Measurements from ENCODE around the gene MAMDC2.

Gene MAMDC2

DNA sequence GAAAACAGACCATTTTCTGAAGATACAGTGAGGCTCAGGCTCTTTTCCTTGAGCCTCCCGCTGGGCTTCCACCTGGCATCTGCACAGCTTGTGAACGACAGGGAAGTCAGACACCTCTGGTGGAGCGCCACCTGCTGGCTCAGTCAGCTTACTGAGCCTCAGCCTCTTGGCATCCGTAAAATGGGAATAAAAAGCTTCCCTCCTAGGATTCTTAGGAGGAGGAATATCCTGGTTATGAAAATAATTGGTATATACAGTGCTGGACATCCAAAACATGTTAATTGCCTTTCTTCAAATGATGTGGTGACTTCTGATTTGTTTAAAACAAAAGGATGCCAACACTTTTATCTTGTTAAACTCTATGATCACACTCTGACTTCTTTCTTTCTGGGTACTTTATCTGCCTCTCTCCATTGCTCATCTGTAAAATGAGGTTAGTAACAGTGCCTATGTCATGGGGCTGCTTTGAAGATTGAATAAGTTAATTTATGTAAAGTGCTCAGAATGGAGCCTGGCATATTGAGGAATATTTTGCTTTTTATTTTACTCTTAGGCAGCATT, 67.5 kb downstream of the MAMDC2 start:
- POLR2A ChIA-PET (ENCODE audit: low non-redundant PET), result no interaction called here
- H3K27ac ChIP-seq, result no peak overlapping the region
- CTCF ChIA-PET, result interaction anchor here (0.6 to 5.3 kb wide), 25 partner anchors 9 to 685 kb away, joined by 3 to 81 read pairs (median 3); no protein-coding TSS in a partner anchor
- TF ChIP-seq, protein P1, sequence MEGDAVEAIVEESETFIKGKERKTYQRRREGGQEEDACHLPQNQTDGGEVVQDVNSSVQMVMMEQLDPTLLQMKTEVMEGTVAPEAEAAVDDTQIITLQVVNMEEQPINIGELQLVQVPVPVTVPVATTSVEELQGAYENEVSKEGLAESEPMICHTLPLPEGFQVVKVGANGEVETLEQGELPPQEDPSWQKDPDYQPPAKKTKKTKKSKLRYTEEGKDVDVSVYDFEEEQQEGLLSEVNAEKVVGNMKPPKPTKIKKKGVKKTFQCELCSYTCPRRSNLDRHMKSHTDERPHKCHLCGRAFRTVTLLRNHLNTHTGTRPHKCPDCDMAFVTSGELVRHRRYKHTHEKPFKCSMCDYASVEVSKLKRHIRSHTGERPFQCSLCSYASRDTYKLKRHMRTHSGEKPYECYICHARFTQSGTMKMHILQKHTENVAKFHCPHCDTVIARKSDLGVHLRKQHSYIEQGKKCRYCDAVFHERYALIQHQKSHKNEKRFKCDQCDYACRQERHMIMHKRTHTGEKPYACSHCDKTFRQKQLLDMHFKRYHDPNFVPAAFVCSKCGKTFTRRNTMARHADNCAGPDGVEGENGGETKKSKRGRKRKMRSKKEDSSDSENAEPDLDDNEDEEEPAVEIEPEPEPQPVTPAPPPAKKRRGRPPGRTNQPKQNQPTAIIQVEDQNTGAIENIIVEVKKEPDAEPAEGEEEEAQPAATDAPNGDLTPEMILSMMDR (conservative IDR thresholded peaks at IDR 0.05; ENCODE audit: low read depth), result peak; percentile 77
- DNase-seq (ENCODE audit: low spot score), result peak; percentile 62

GRCh38 chr9:70111641-70112236, 68.1 kb downstream of the MAMDC2 start:
- peak; percentile 64 for DNase-seq (ENCODE audit: low spot score)
- TF ChIP-seq, protein P1 (conservative IDR thresholded peaks at IDR 0.05; ENCODE audit: low read depth), result no peak
- POLR2A ChIA-PET (ENCODE audit: low non-redundant PET), result no interaction called here
- CTCF ChIA-PET, result interaction anchor here (0.6 to 5.3 kb wide), 22 partner anchors 8 to 685 kb away, joined by 3 to 81 read pairs (median 3); no protein-coding TSS in a partner anchor
- no peak overlapping the region for H3K27ac ChIP-seq

DNA sequence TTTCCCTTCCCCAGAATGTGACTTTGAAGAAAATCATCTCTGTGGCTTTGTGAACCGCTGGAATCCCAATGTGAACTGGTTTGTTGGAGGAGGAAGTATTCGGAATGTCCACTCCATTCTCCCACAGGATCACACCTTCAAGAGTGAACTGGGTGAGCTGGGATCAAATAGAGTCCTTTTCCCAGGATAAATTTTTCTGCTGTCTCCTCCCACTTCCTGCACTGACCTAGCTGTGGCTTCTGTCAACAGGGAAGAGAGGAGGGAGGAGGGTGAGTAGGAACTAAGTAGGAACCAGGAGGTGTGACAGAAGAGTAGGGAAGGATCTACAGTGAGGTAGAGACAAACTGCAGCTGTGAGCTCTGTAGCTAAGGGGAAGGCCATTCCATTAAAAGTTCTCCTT, 69.3 kb downstream of the MAMDC2 start:
- no peak overlapping the region for H3K27ac ChIP-seq
- ChIA-PET POLR2A (ENCODE audit: low non-redundant PET) (no interaction called here), CTCF (interaction anchor here (0.5 to 5.3 kb wide), 25 partner anchors 9 to 490 kb away, joined by 3 to 81 read pairs (median 3); no protein-coding TSS in a partner anchor)
- DNase-seq (ENCODE audit: low spot score), result no peak
- TF ChIP-seq, protein P1 (conservative IDR thresholded peaks at IDR 0.05; ENCODE audit: low read depth), result no peak

DNA sequence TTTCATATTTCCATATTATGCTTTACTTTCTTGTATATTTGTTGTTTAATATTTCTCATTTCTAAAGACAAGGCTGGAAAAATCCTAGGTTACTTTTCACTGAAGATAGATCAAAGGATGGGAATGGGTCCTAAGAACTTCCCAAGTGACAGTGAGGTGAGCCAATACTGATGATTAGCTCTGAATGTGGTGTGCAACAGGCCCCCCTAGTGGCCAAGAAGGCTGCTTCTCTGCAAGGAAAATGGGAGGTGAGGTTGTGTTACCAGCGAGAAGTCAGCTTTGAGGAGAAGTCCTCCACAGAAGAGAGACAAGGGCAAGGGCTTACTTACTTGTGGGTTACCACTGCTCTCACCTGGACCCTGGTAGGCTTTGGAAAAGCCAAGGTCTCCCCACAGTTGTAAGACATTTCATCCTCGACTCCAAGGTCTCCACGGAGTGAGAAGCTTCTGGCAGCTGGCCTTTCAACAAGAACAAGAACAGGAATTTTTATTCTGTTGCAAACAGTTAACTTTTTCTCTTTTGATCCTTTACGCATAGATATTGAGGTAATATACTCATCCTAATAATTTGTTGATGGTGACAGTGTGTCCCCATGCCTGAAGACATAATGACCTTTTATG, 69.9 kb downstream of the MAMDC2 start:
- TF ChIP-seq, protein P1 (conservative IDR thresholded peaks at IDR 0.05; ENCODE audit: low read depth), result peak; percentile 73
- no peak overlapping the region for H3K27ac ChIP-seq
- ChIA-PET POLR2A (ENCODE audit: low non-redundant PET) (no interaction called here), CTCF (interaction anchor here (0.5 to 5.3 kb wide), 28 partner anchors 9 to 489 kb away, joined by 3 to 81 read pairs (median 3); no protein-coding TSS in a partner anchor)
- DNase-seq (ENCODE audit: low spot score), result peak; percentile 76

- CTCF ChIA-PET, result interaction anchor here (2.2 kb wide), 1 partner anchor 142 kb away, joined by 5 read pairs; no protein-coding TSS in a partner anchor
- no peak for DNase-seq (ENCODE audit: low spot score)
- H3K27ac ChIP-seq, result no peak overlapping the region
- POLR2A ChIA-PET (ENCODE audit: low non-redundant PET), result no interaction called here
- TF ChIP-seq, protein P1 (conservative IDR thresholded peaks at IDR 0.05; ENCODE audit: low read depth), result no peak
Observed at GRCh38 chr9:70114898-70115297, 71.2 kb downstream of the MAMDC2 start.

GRCh38 chr9:70117835-70118319, 74.2 kb downstream of the MAMDC2 start:
- CTCF ChIA-PET, result interaction anchor here (0.6 to 0.9 kb wide), 2 partner anchors 146 to 825 kb away, joined by 3 to 4 read pairs; no protein-coding TSS in a partner anchor
- H3K27ac ChIP-seq, result no peak overlapping the region
- DNase-seq (ENCODE audit: low spot score), result peak; percentile 50
- TF ChIP-seq, protein P1 (conservative IDR thresholded peaks at IDR 0.05; ENCODE audit: low read depth), result no peak
- POLR2A ChIA-PET (ENCODE audit: low non-redundant PET), result no interaction called here
